GM12878 (cell line): Measurements from ENCODE around the gene ITGA3.

Source experiments
- EED ChIP-seq: sonication (generic); IDR thresholded peaks from 2 replicates; pipeline ENCODE4 v1.6.1; 2016; ENCODE audit warnings: antibody characterized with exemption, low read depth
- EGR1 ChIP-seq, 2 experiments: IDR thresholded peaks; 1 replicate in 1 of 2; 2 replicates in 1 of 2; pipeline ENCODE4 v1.6.1; 2011 to 2012; ENCODE audit warnings: low read depth in 2 of 2, low read length in 2 of 2, borderline replicate concordance in 1 of 2, mild to moderate bottlenecking in 1 of 2, moderate library complexity in 1 of 2
- EZH2 ChIP-seq: IDR thresholded peaks from 2 replicates; pipeline ENCODE4 v1.6.1; 2012; ENCODE audit warnings: low read depth, mild to moderate bottlenecking, control low read depth, inconsistent platforms, low read length, borderline replicate concordance; ENCODE audit not compliant: control insufficient read depth
- HDAC2 ChIP-seq: fragments of 200-600 bp; sonication (generic); IDR thresholded peaks from 2 replicates; pipeline ENCODE4 v1.6.1; 2017
- KAT2A ChIP-seq: conservative IDR thresholded peaks from 2 replicates; pipeline ENCODE4 v1.6.1; 2011; ENCODE audit warnings: low read depth, low read length; ENCODE audit not compliant: control insufficient read depth
- MEF2A ChIP-seq: IDR thresholded peaks from 2 replicates; pipeline ENCODE4 v1.6.1; 2011; ENCODE audit warnings: low read depth, mild to moderate bottlenecking, low read length, moderate library complexity; ENCODE audit not compliant: insufficient read depth
- YY1 ChIP-seq: IDR thresholded peaks from 2 replicates; pipeline ENCODE4 v1.6.1; 2011; ENCODE audit warnings: low read depth, mild to moderate bottlenecking, low read length
- ZBTB33 ChIP-seq: fragments of 450-650 bp; IDR thresholded peaks from 2 replicates; pipeline ENCODE4 v1.6.1; 2017; ENCODE audit warnings: mild to moderate bottlenecking
- TF ChIP-seq, protein P1 (sequence below), 3 experiments: IDR thresholded peaks in 2 of 3; conservative IDR thresholded peaks in 1 of 3; 2 replicates each; pipeline ENCODE4 v1.5.1; 2011; ENCODE audit warnings: low read depth in 3 of 3, low read length in 3 of 3, mild to moderate bottlenecking in 3 of 3, control low read depth in 2 of 3, moderate library complexity in 2 of 3, inconsistent platforms in 1 of 3, mixed read lengths in 1 of 3; ENCODE audit not compliant: control insufficient read depth in 2 of 3, insufficient read depth in 1 of 3; ENCODE audit errors: extremely low read depth in 1 of 3

- no peak for TF ChIP-seq KAT2A
- no peak for TF ChIP-seq YY1
- TF ChIP-seq HDAC2 = no peak
- TF ChIP-seq EGR1 (IDR thresholded peaks at IDR 0.05; ENCODE audit: borderline replicate concordance in 1 of 2, low read depth in 2 of 2, low read length in 2 of 2) = no peak
- no peak for TF ChIP-seq EED
- no peak for TF ChIP-seq ZBTB33
- no peak for TF ChIP-seq MEF2A
- TF ChIP-seq EZH2 = no peak
- TF ChIP-seq, protein P1, sequence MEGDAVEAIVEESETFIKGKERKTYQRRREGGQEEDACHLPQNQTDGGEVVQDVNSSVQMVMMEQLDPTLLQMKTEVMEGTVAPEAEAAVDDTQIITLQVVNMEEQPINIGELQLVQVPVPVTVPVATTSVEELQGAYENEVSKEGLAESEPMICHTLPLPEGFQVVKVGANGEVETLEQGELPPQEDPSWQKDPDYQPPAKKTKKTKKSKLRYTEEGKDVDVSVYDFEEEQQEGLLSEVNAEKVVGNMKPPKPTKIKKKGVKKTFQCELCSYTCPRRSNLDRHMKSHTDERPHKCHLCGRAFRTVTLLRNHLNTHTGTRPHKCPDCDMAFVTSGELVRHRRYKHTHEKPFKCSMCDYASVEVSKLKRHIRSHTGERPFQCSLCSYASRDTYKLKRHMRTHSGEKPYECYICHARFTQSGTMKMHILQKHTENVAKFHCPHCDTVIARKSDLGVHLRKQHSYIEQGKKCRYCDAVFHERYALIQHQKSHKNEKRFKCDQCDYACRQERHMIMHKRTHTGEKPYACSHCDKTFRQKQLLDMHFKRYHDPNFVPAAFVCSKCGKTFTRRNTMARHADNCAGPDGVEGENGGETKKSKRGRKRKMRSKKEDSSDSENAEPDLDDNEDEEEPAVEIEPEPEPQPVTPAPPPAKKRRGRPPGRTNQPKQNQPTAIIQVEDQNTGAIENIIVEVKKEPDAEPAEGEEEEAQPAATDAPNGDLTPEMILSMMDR (IDR thresholded peaks at IDR 0.05 in 2 of 3, conservative IDR thresholded peaks at IDR 0.05 in 1 of 3; ENCODE audit: control insufficient read depth in 2 of 3, extremely low read depth in 1 of 3, insufficient read depth in 1 of 3, low read depth in 3 of 3, low read length in 3 of 3) = no peak
These were observed 18.4 kb upstream of the ITGA3 start for GRCh38 chr17:50037321-50038107.
